SK-N-SH (cell line): ENCODE data around the gene PRRX2. TPM values are rescaled to one million over a fixed set of nuclear protein-coding genes. Genes with fewer than 3 reads are reported as not detected.

ENCODE experiments used
- CTCF ChIA-PET: fragments of 300-600, 350-600 bp; formaldehyde crosslinking; extraction: SDS; loops from one replicate; lab custom pipeline; 2021; lab: Yijun Ruan, JAX
- POLR2A ChIA-PET: fragments of 350-600 bp; sonication (Branson Sonifier 250); formaldehyde crosslinking; extraction: SDS; loops from one replicate; lab custom pipeline; 2020; ENCODE audit warnings: antibody characterized with exemption, inconsistent platforms; lab: Yijun Ruan, JAX
- DNase-seq: peaks from one replicate; pipeline ENCODE4 v3.0.0; 2012
- H2AFZ ChIP-seq: fragments of 200-600 bp; sonication (generic); 2 replicates; pipeline ENCODE4 v1.8.1; 2016; ENCODE audit warnings: antibody characterized with exemption, mild to moderate bottlenecking, low read depth
- H3F3A ChIP-seq: fragments of 200-600 bp; sonication (generic); replicated peaks from 2 replicates; pipeline ENCODE3; 2016; ENCODE audit warnings: antibody characterized with exemption, mild to moderate bottlenecking; ENCODE audit not compliant: insufficient read depth
- H3K27ac ChIP-seq, 2 experiments: fragments of 200-500 bp in 1 of 2; fragments of 200-600 bp in 1 of 2; sonication (Bioruptor generic) in 1 of 2; sonication (generic), shearing (Covaris generic) in 1 of 2; 2 replicates each; pipeline versions ENCODE4 v1.5.1 to v1.6.1; 2014 to 2016; ENCODE audit warnings: low read depth in 2 of 2, inconsistent platforms in 1 of 2, low read length in 1 of 2, mild to moderate bottlenecking in 1 of 2, mixed read lengths in 1 of 2
- H3K27me3 ChIP-seq: fragments of 200-600 bp; sonication (generic), shearing (Covaris generic); 2 replicates; pipeline ENCODE4 v1.6.1; 2016; ENCODE audit warnings: mixed run types; ENCODE audit not compliant: insufficient read depth
- H3K36me3 ChIP-seq, 2 experiments: fragments of 200-500 bp in 1 of 2; fragments of 200-600 bp in 1 of 2; sonication (Bioruptor generic) in 1 of 2; sonication (generic) in 1 of 2; replicated peaks in 1 of 2; 2 replicates each; pipeline versions ENCODE3 to v1.5.1; 2014 to 2016; ENCODE audit warnings: low read length in 1 of 2, mild to moderate bottlenecking in 1 of 2; ENCODE audit not compliant: insufficient read depth in 2 of 2, control insufficient read depth in 1 of 2
- H3K4me1 ChIP-seq, 2 experiments: fragments of 200-500 bp in 1 of 2; fragments of 200-600 bp in 1 of 2; sonication (Bioruptor generic) in 1 of 2; sonication (generic), shearing (Covaris generic) in 1 of 2; 2 replicates each; pipeline versions ENCODE4 v1.5.1 to v1.6.1; 2014 to 2016; ENCODE audit warnings: low read depth in 1 of 2, low read length in 1 of 2, mixed run types in 1 of 2; ENCODE audit not compliant: insufficient read depth in 2 of 2, control insufficient read depth in 1 of 2
- H3K4me2 ChIP-seq: fragments of 200-600 bp; sonication (generic), shearing (Covaris generic); 2 replicates; pipeline ENCODE4 v1.6.1; 2017; ENCODE audit warnings: mixed run types
- H3K4me3 ChIP-seq, 2 experiments: fragments of 200-500 bp in 1 of 2; fragments of 200-600 bp in 1 of 2; sonication (Bioruptor generic) in 1 of 2; sonication (generic), shearing (Covaris generic) in 1 of 2; 2 replicates each; pipeline versions ENCODE4 v1.5.1 to v1.8.1; 2014 to 2016; ENCODE audit warnings: low read depth in 2 of 2, inconsistent platforms in 1 of 2, low read length in 1 of 2, mild to moderate bottlenecking in 1 of 2, mixed read lengths in 1 of 2, moderate library complexity in 1 of 2
- H3K79me2 ChIP-seq: fragments of 200-600 bp; sonication (generic); 2 replicates; pipeline ENCODE4 v1.8.1; 2017; ENCODE audit warnings: mild to moderate bottlenecking; ENCODE audit not compliant: insufficient read depth
- H3K9ac ChIP-seq: fragments of 200-600 bp; sonication (generic); 2 replicates; pipeline ENCODE4 v1.6.1; 2017; ENCODE audit warnings: mixed run types
- H3K9me2 ChIP-seq: fragments of 200-600 bp; sonication (generic); 2 replicates; pipeline ENCODE4 v1.6.1; 2017; ENCODE audit warnings: mixed run types
- H3K9me3 ChIP-seq: fragments of 200-600 bp; sonication (generic); 2 replicates; pipeline ENCODE4 v1.6.1; 2017; ENCODE audit warnings: mixed run types, mild to moderate bottlenecking, moderate library complexity
- H4K20me1 ChIP-seq: fragments of 200-600 bp; sonication (generic); 2 replicates; pipeline ENCODE4 v1.6.1; 2017; ENCODE audit warnings: mild to moderate bottlenecking, mixed run types; ENCODE audit not compliant: insufficient read depth
- CTCF ChIP-seq: fragments of 200-600 bp; sonication (generic); IDR thresholded peaks from 2 replicates; pipeline ENCODE4 v1.6.1; 2017; ENCODE audit warnings: antibody characterized with exemption, mild to moderate bottlenecking, moderate library complexity
- FOXM1 ChIP-seq: IDR thresholded peaks from 2 replicates; pipeline ENCODE4 v1.4.0; 2012; ENCODE audit warnings: low read depth, mild to moderate bottlenecking
- MAX ChIP-seq: IDR thresholded peaks from 2 replicates; pipeline ENCODE4 v1.4.0; 2012; ENCODE audit warnings: low read depth
- MEF2A ChIP-seq: IDR thresholded peaks from 2 replicates; pipeline ENCODE4 v1.4.0; 2012; ENCODE audit warnings: low read depth, borderline replicate concordance
- MXI1 ChIP-seq: IDR thresholded peaks from 2 replicates; pipeline ENCODE4 v1.6.1; 2012; ENCODE audit warnings: mild to moderate bottlenecking, low read depth, low read length, improper control_type of control experiment
- NRF1 ChIP-seq: IDR thresholded peaks from 2 replicates; pipeline ENCODE4 v1.6.1; 2012; ENCODE audit warnings: low read depth, mild to moderate bottlenecking, low read length
- RCOR1 ChIP-seq: fragments of 150-350 bp; IDR thresholded peaks from 2 replicates; pipeline ENCODE4 v1.6.1; 2017; ENCODE audit warnings: antibody characterized with exemption, low read length
- RXRA ChIP-seq: IDR thresholded peaks from 2 replicates; pipeline ENCODE4 v1.4.0; 2012; ENCODE audit warnings: low read depth, mild to moderate bottlenecking, borderline replicate concordance
- SIN3A ChIP-seq: IDR thresholded peaks from 2 replicates; pipeline ENCODE4 v1.6.1; 2012; ENCODE audit warnings: low read depth, mild to moderate bottlenecking, low read length, moderate library complexity, borderline replicate concordance
- SMC3 ChIP-seq: IDR thresholded peaks from 2 replicates; pipeline ENCODE4 v1.6.1; 2012; ENCODE audit warnings: low read depth, low read length, improper control_type of control experiment
- TCF12 ChIP-seq: IDR thresholded peaks from 2 replicates; pipeline ENCODE4 v1.4.0; 2012
- YY1 ChIP-seq: IDR thresholded peaks from 2 replicates; pipeline ENCODE4 v1.4.0; 2012; ENCODE audit warnings: low read depth, mild to moderate bottlenecking
- ZBTB33 ChIP-seq: IDR thresholded peaks from 2 replicates; pipeline ENCODE4 v1.4.0; 2012; ENCODE audit warnings: low read depth, borderline replicate concordance
- WGBS: methylation state at CpG from one replicate; pipeline ENCODE4 v1.1.6; 2017; ENCODE audit warnings: low lambda C conversion rate; 5-methylcytosine and 5-hydroxymethylcytosine counted together
- polyA plus RNA-seq, 3 experiments: library from polyadenylated mRNA; depleted of rRNA; stranded (reverse); fragments of >200 nt; gene quantifications; 2 replicates each; pipeline ENCODE4 v1.2.3, GENCODE V29; 2012

The PRRX2 gene
- polyA plus RNA-seq, 1 of the 3 experiments (the other 2 are of a cell fraction) = 0.84 TPM

- DNase-seq = no peak
- H3K27me3 ChIP-seq = no peaks in the 10 kb centered on the region
- no peak overlapping the region for H3K9ac ChIP-seq
- H3F3A ChIP-seq = peaks cover 3% of the 10 kb centered on the region
- ChIA-PET POLR2A (no interaction called here), CTCF (interaction anchor here (0.6 to 0.9 kb wide), 2 partner anchors 58 to 1082 kb away, joined by 3 read pairs; no protein-coding TSS in a partner anchor)
- H4K20me1 ChIP-seq = no peaks in the 10 kb centered on the region
- H3K79me2 ChIP-seq = no peaks in the 10 kb centered on the region
- H3K36me3 ChIP-seq = no peaks in the 10 kb centered on the region
- H3K9me2 ChIP-seq = no peaks in the 10 kb centered on the region
- WGBS = 76% methylated on average over 3 of the region's 9 CpGs
- TF ChIP-seq ZBTB33 = no peak
- TF ChIP-seq NRF1 = no peak
- no peak for TF ChIP-seq MAX
- no peak overlapping the region for H3K4me3 ChIP-seq
- no peak overlapping the region for H2AFZ ChIP-seq
- no peak overlapping the region for H3K4me2 ChIP-seq
- H3K9me3 ChIP-seq = no peaks in the 10 kb centered on the region
- H3K4me1 ChIP-seq = peaks cover 0 to 15% of the 10 kb centered on the region in 2 experiments; a peak in 1 of 4 replicates
- H3K27ac ChIP-seq = no peak overlapping the region; a peak in 1 of 4 replicates
Measured at GRCh38 chr9:129667850-129668249, 2.4 kb downstream of the PRRX2 start.

GRCh38 chr9:129669141-129669718 is 3.8 kb downstream of the PRRX2 start:
- peaks cover 3% of the 10 kb centered on the region for H3F3A ChIP-seq
- no peak for TF ChIP-seq YY1
- no peak for TF ChIP-seq SMC3
- no peak for TF ChIP-seq RCOR1
- no peak for TF ChIP-seq TCF12
- no peak for TF ChIP-seq MXI1
- TF ChIP-seq CTCF = no peak
- TF ChIP-seq RXRA = no peak
- no peak for TF ChIP-seq MEF2A
- no peak for TF ChIP-seq SIN3A
- no peak for TF ChIP-seq FOXM1
- no peak for TF ChIP-seq NRF1
- TF ChIP-seq, all 33 proteins: peak for 0
- no peak for DNase-seq
- peaks cover 0 to 23% of the 10 kb centered on the region in 2 experiments; a peak in 1 of 4 replicates for H3K4me1 ChIP-seq
- no peaks in the 10 kb centered on the region for H4K20me1 ChIP-seq
- WGBS = 84% methylated on average over 17 of the region's 17 CpGs
- no peaks in the 10 kb centered on the region for H3K9me2 ChIP-seq
- H3K79me2 ChIP-seq = no peaks in the 10 kb centered on the region
- no peak overlapping the region for H3K9ac ChIP-seq
- no peaks in the 10 kb centered on the region for H3K9me3 ChIP-seq
- no peaks in the 10 kb centered on the region for H3K36me3 ChIP-seq
- no peak overlapping the region for H3K4me3 ChIP-seq
- no peak overlapping the region for H3K27ac ChIP-seq
- ChIA-PET CTCF (no interaction called here), POLR2A (no interaction called here)
- no peak overlapping the region for H2AFZ ChIP-seq
- H3K27me3 ChIP-seq = no peaks in the 10 kb centered on the region
- H3K4me2 ChIP-seq = no peak overlapping the region
